Activated naive CD4-positive, alpha-beta T cell treated with anti-CD3 and anti-CD28 coated beads, Interleukin-2, amount 10 ng/mL, durations not matched to agents 7 days and 5 days (primary cell): ENCODE measurements around the gene FAM222A.

Experiments used
- CTCF ChIA-PET: fragments of 350-600 bp; sonication (Branson Sonifier 250); formaldehyde crosslinking; loops from one replicate; lab custom pipeline; 2021; ENCODE audit warnings: antibody characterized with exemption; lab: Charles Lee
- DNase-seq: peaks from one replicate; pipeline ENCODE4 v3.0.0-alpha.2; 2020
- H3K27ac Mint-ChIP-seq: one replicate; pipeline ENCODE4 v1.8.0; 2021; ENCODE audit warnings: mild to moderate bottlenecking, moderate library complexity, mixed read lengths
- H3K27me3 Mint-ChIP-seq: one replicate; pipeline ENCODE4 v1.8.0; 2021; ENCODE audit warnings: mild to moderate bottlenecking, mixed read lengths
- H3K36me3 Mint-ChIP-seq: one replicate; pipeline ENCODE4 v1.8.0; 2021; ENCODE audit warnings: mixed read lengths
- H3K4me1 Mint-ChIP-seq: one replicate; pipeline ENCODE4 v1.8.0; 2021; ENCODE audit warnings: mixed read lengths
- H3K4me3 Mint-ChIP-seq: one replicate; pipeline ENCODE4 v1.8.0; 2021; ENCODE audit warnings: mild to moderate bottlenecking, moderate library complexity, mixed read lengths
- H3K9me3 Mint-ChIP-seq: one replicate; pipeline ENCODE4 v1.8.0; 2021; ENCODE audit warnings: mixed read lengths

The FAM222A gene

GRCh38 chr12:109713187-109714070 is at the start of gene FAM222A:
Gene FAM222A (plus strand): TSS chr12:109713825. CDS start chr12:109744147, 30,322 bp downstream.
- Mint-ChIP-seq H3K4me1 (peaks cover 12% of the 10 kb centered on the region), H3K36me3 (no peaks in the 10 kb centered on the region), H3K27ac (no peak within 1 kb of the TSS), H3K9me3 (no peaks in the 10 kb centered on the region), H3K27me3 (peaks cover 76% of the 10 kb centered on the region), H3K4me3 (peak within 1 kb of the TSS; percentile 65)
- CTCF ChIA-PET = interaction anchor here (1.0 to 1.1 kb wide), 2 partner anchors 39 to 116 kb away, joined by 3 to 5 read pairs; no protein-coding TSS in a partner anchor
- DNase-seq = peak; percentile 97

- Mint-ChIP-seq H3K27me3 (peaks cover 6% of the 10 kb centered on the region), H3K4me1 (no peaks in the 10 kb centered on the region), H3K27ac (no peak overlapping the region), H3K9me3 (no peaks in the 10 kb centered on the region), H3K4me3 (no peak overlapping the region), H3K36me3 (no peaks in the 10 kb centered on the region)
- CTCF ChIA-PET = no interaction called here
- no peak for DNase-seq
Measured at GRCh38 chr12:109664402-109664801, 49.2 kb upstream of the FAM222A start.

- Mint-ChIP-seq H3K4me1 (no peaks in the 10 kb centered on the region), H3K27ac (no peak overlapping the region), H3K9me3 (no peaks in the 10 kb centered on the region), H3K36me3 (no peaks in the 10 kb centered on the region), H3K27me3 (peaks cover 15% of the 10 kb centered on the region), H3K4me3 (no peak overlapping the region)
- no peak for DNase-seq
- CTCF ChIA-PET = interaction anchor here (0.6 kb wide), 1 partner anchor 262 kb away, joined by 4 read pairs; no protein-coding TSS in a partner anchor
Measured at GRCh38 chr12:109666068-109666467, 47.6 kb upstream of the FAM222A start.

GRCh38 chr12:109670731-109671130 is 42.9 kb upstream of the FAM222A start:
- Mint-ChIP-seq H3K4me3 (no peak overlapping the region), H3K9me3 (no peaks in the 10 kb centered on the region), H3K27me3 (peaks cover 27% of the 10 kb centered on the region), H3K4me1 (no peaks in the 10 kb centered on the region), H3K27ac (no peak overlapping the region), H3K36me3 (no peaks in the 10 kb centered on the region)
- no peak for DNase-seq
- CTCF ChIA-PET = interaction anchor here (1.1 kb wide), 1 partner anchor 9 kb away, joined by 4 read pairs; no protein-coding TSS in a partner anchor

- peaks cover 33% of the 10 kb centered on the region for H3K27me3 Mint-ChIP-seq
Measured at GRCh38 chr12:109671502-109671901, 42.1 kb upstream of the FAM222A start.

GRCh38 chr12:109673379-109673778 is 40.2 kb upstream of the FAM222A start:
- Mint-ChIP-seq H3K27ac (no peak overlapping the region), H3K36me3 (no peaks in the 10 kb centered on the region), H3K4me3 (no peak overlapping the region), H3K9me3 (no peaks in the 10 kb centered on the region), H3K4me1 (no peaks in the 10 kb centered on the region), H3K27me3 (peaks cover 47% of the 10 kb centered on the region)
- DNase-seq = no peak
- CTCF ChIA-PET = no interaction called here

More at GRCh38 chr12:109671502-109671901, 42.1 kb upstream of the FAM222A start:
- H3K36me3 Mint-ChIP-seq = no peaks in the 10 kb centered on the region
- no peak overlapping the region for H3K27ac Mint-ChIP-seq
- no peak overlapping the region for H3K4me3 Mint-ChIP-seq
- H3K9me3 Mint-ChIP-seq = no peaks in the 10 kb centered on the region
- CTCF ChIA-PET = interaction anchor here (1.1 kb wide), 1 partner anchor 8 kb away, joined by 4 read pairs; no protein-coding TSS in a partner anchor
- H3K4me1 Mint-ChIP-seq = no peaks in the 10 kb centered on the region
- no peak for DNase-seq

GRCh38 chr12:109673884-109674283 is 39.7 kb upstream of the FAM222A start:
- CTCF ChIA-PET = no interaction called here
- no peak overlapping the region for H3K4me3 Mint-ChIP-seq
- H3K4me1 Mint-ChIP-seq = no peaks in the 10 kb centered on the region
- no peak overlapping the region for H3K27ac Mint-ChIP-seq
- DNase-seq = no peak
- H3K27me3 Mint-ChIP-seq = peaks cover 50% of the 10 kb centered on the region
- H3K36me3 Mint-ChIP-seq = no peaks in the 10 kb centered on the region
- no peaks in the 10 kb centered on the region for H3K9me3 Mint-ChIP-seq

- Mint-ChIP-seq H3K9me3 (no peaks in the 10 kb centered on the region), H3K36me3 (no peaks in the 10 kb centered on the region), H3K4me3 (no peak overlapping the region), H3K4me1 (no peaks in the 10 kb centered on the region), H3K27ac (no peak overlapping the region), H3K27me3 (peaks cover 50% of the 10 kb centered on the region)
- CTCF ChIA-PET = no interaction called here
- no peak for DNase-seq
Measured at GRCh38 chr12:109675411-109675810, 38.2 kb upstream of the FAM222A start.

GRCh38 chr12:109677279-109677691 is 36.3 kb upstream of the FAM222A start:
- Mint-ChIP-seq H3K4me3 (no peak overlapping the region), H3K27me3 (peaks cover 49% of the 10 kb centered on the region), H3K4me1 (no peaks in the 10 kb centered on the region), H3K9me3 (no peaks in the 10 kb centered on the region), H3K36me3 (no peaks in the 10 kb centered on the region), H3K27ac (no peak overlapping the region)
- no peak for DNase-seq
- CTCF ChIA-PET = no interaction called here

GRCh38 chr12:109678719-109679118 is 34.9 kb upstream of the FAM222A start:
- Mint-ChIP-seq H3K36me3 (no peaks in the 10 kb centered on the region), H3K4me1 (no peaks in the 10 kb centered on the region), H3K27ac (no peak overlapping the region), H3K27me3 (peaks cover 55% of the 10 kb centered on the region), H3K4me3 (no peak overlapping the region), H3K9me3 (no peaks in the 10 kb centered on the region)
- DNase-seq = no peak
- CTCF ChIA-PET = interaction anchor here (1.6 kb wide), 1 partner anchor 8 kb away, joined by 4 read pairs; no protein-coding TSS in a partner anchor

GRCh38 chr12:109679501-109680263 is 33.9 kb upstream of the FAM222A start:
- CTCF ChIA-PET = interaction anchor here (0.5 to 1.6 kb wide), 2 partner anchors 9 to 60 kb away, joined by 3 to 4 read pairs; no protein-coding TSS in a partner anchor
- H3K4me3 Mint-ChIP-seq = no peak overlapping the region
- no peaks in the 10 kb centered on the region for H3K36me3 Mint-ChIP-seq
- no peak for DNase-seq
- H3K9me3 Mint-ChIP-seq = no peaks in the 10 kb centered on the region
- no peaks in the 10 kb centered on the region for H3K4me1 Mint-ChIP-seq
- no peak overlapping the region for H3K27ac Mint-ChIP-seq
- H3K27me3 Mint-ChIP-seq = peaks cover 60% of the 10 kb centered on the region

- Mint-ChIP-seq H3K9me3 (no peaks in the 10 kb centered on the region), H3K4me3 (no peak overlapping the region), H3K27me3 (peaks cover 57% of the 10 kb centered on the region), H3K27ac (no peak overlapping the region), H3K36me3 (no peaks in the 10 kb centered on the region), H3K4me1 (no peaks in the 10 kb centered on the region)
- CTCF ChIA-PET = interaction anchor here (0.6 to 1.6 kb wide), 2 partner anchors 9 to 1257 kb away, joined by 3 to 4 read pairs; no protein-coding TSS in a partner anchor
- no peak for DNase-seq
Measured at GRCh38 chr12:109680264-109681005, 33.2 kb upstream of the FAM222A start.

GRCh38 chr12:109681986-109682707 is 31.5 kb upstream of the FAM222A start:
- H3K36me3 Mint-ChIP-seq = no peaks in the 10 kb centered on the region
- H3K27ac Mint-ChIP-seq = no peak overlapping the region
- no peaks in the 10 kb centered on the region for H3K9me3 Mint-ChIP-seq
- H3K27me3 Mint-ChIP-seq = peaks cover 44% of the 10 kb centered on the region
- no peak for DNase-seq
- H3K4me3 Mint-ChIP-seq = no peak overlapping the region
- no peaks in the 10 kb centered on the region for H3K4me1 Mint-ChIP-seq
- CTCF ChIA-PET = no interaction called here
